H9 (cell line): ENCODE results near the gene IDH2. TPM values are rescaled to one million over a fixed set of nuclear protein-coding genes. Genes with fewer than 3 reads are reported as not detected.
A peak's percentile ranks its signal among the peaks of the same experiment; 100 is the strongest.

ENCODE experiments used
- DNase-seq: peaks from one replicate; pipeline ENCODE4 v3.0.0-alpha.2; 2017
- H2AFZ ChIP-seq: one replicate; pipeline ENCODE4 v1.6.1; 2013; ENCODE audit warnings: mild to moderate bottlenecking, low read length, control low read depth, moderate library complexity
- H2AK5ac ChIP-seq: 2 replicates; pipeline ENCODE4 v1.6.1; 2013; ENCODE audit warnings: low read length, control low read depth, mixed read lengths; ENCODE audit not compliant: insufficient read length
- H2BK120ac ChIP-seq: one replicate; pipeline ENCODE4 v1.6.1; 2013; ENCODE audit warnings: low read depth, mild to moderate bottlenecking, low read length, control low read depth, inconsistent platforms; ENCODE audit not compliant: poor library complexity, severe bottlenecking
- H2BK12ac ChIP-seq: 2 replicates; pipeline ENCODE4 v1.6.1; 2013; ENCODE audit warnings: low read length, control low read depth, mixed read lengths, low read depth; ENCODE audit not compliant: insufficient read length
- H2BK15ac ChIP-seq: 2 replicates; pipeline ENCODE4 v1.6.1; 2013; ENCODE audit warnings: low read depth, low read length, control low read depth
- H2BK20ac ChIP-seq: one replicate; pipeline ENCODE4 v1.6.1; 2013; ENCODE audit warnings: low read depth, mild to moderate bottlenecking, low read length, control low read depth, inconsistent platforms; ENCODE audit not compliant: poor library complexity, severe bottlenecking
- H2BK5ac ChIP-seq: 2 replicates; pipeline ENCODE4 v1.6.1; 2013; ENCODE audit warnings: low read length, control low read depth, mixed read lengths; ENCODE audit not compliant: insufficient read length
- H3K14ac ChIP-seq: 2 replicates; pipeline ENCODE4 v1.6.1; 2013; ENCODE audit warnings: low read length, control low read depth; ENCODE audit not compliant: insufficient read depth
- H3K18ac ChIP-seq: 2 replicates; pipeline ENCODE4 v1.6.1; 2013; ENCODE audit warnings: low read depth, mild to moderate bottlenecking, mixed read lengths, low read length, control low read depth; ENCODE audit not compliant: insufficient read length
- H3K23ac ChIP-seq: 2 replicates; pipeline ENCODE4 v1.6.1; 2013; ENCODE audit warnings: low read length, control low read depth, mixed read lengths, low read depth; ENCODE audit not compliant: insufficient read length
- H3K23me2 ChIP-seq: 2 replicates; pipeline ENCODE4 v1.6.1; 2013; ENCODE audit warnings: low read depth, mild to moderate bottlenecking, mixed read lengths, low read length, control low read depth; ENCODE audit not compliant: insufficient read length, poor library complexity, severe bottlenecking
- H3K27ac ChIP-seq: 2 replicates; pipeline ENCODE4 v1.5.1; 2013; ENCODE audit warnings: low read length, control low read depth, mixed read lengths, low read depth; ENCODE audit not compliant: insufficient read length
- H3K27me3 ChIP-seq: 2 replicates; pipeline ENCODE4 v1.6.1; 2013; ENCODE audit warnings: low read length, control low read depth, inconsistent platforms; ENCODE audit not compliant: insufficient read depth
- H3K4ac ChIP-seq: 2 replicates; pipeline ENCODE4 v1.6.1; 2013; ENCODE audit warnings: low read depth, mild to moderate bottlenecking, control low read depth, inconsistent platforms, low read length, moderate library complexity
- H3K4me1 ChIP-seq: 2 replicates; pipeline ENCODE4 v1.6.1; 2013; ENCODE audit warnings: low read length, control low read depth, inconsistent platforms; ENCODE audit not compliant: insufficient read depth
- H3K4me2 ChIP-seq: 2 replicates; pipeline ENCODE4 v1.6.1; 2013; ENCODE audit warnings: low read length, control low read depth, mixed read lengths; ENCODE audit not compliant: insufficient read length, insufficient read depth
- H3K56ac ChIP-seq: 2 replicates; pipeline ENCODE4 v1.6.1; 2013; ENCODE audit warnings: low read depth, mild to moderate bottlenecking, mixed read lengths, low read length, control low read depth; ENCODE audit not compliant: insufficient read length
- H3K79me1 ChIP-seq: 2 replicates; pipeline ENCODE4 v1.6.1; 2013; ENCODE audit warnings: low read depth, mild to moderate bottlenecking, moderate library complexity, low read length, control low read depth, inconsistent platforms; ENCODE audit not compliant: insufficient read depth, poor library complexity, severe bottlenecking
- H3K79me2 ChIP-seq: 2 replicates; pipeline ENCODE4 v1.6.1; 2013; ENCODE audit warnings: low read length, control low read depth, inconsistent platforms; ENCODE audit not compliant: insufficient read depth
- H3K9ac ChIP-seq: 2 replicates; pipeline ENCODE4 v1.6.1; 2013; ENCODE audit warnings: low read length, control low read depth, mixed read lengths; ENCODE audit not compliant: insufficient read length; ENCODE audit errors: extremely low read depth
- H3K9me3 ChIP-seq: one replicate; pipeline ENCODE4 v1.6.1; 2013; ENCODE audit warnings: low read depth, low read length, inconsistent platforms; ENCODE audit not compliant: control insufficient read depth
- H3T11ph ChIP-seq: one replicate; pipeline ENCODE4 v1.6.1; 2013; ENCODE audit warnings: mild to moderate bottlenecking, low read length, control low read depth, inconsistent platforms
- H4K20me1 ChIP-seq: one replicate; pipeline ENCODE4 v1.6.1; 2013; ENCODE audit not compliant: control insufficient read depth, insufficient read length, insufficient read depth
- H4K5ac ChIP-seq: 2 replicates; pipeline ENCODE4 v1.6.1; 2013; ENCODE audit warnings: low read depth, mild to moderate bottlenecking, mixed read lengths, low read length, control low read depth; ENCODE audit not compliant: insufficient read length
- H4K8ac ChIP-seq: replicated peaks from 2 replicates; pipeline ENCODE4 v1.6.1; 2013; ENCODE audit warnings: low read length, control low read depth, mixed read lengths, low read depth; ENCODE audit not compliant: insufficient read length
- H4K91ac ChIP-seq: 2 replicates; pipeline ENCODE4 v1.6.1; 2013; ENCODE audit warnings: low read depth, mild to moderate bottlenecking, moderate library complexity, mixed read lengths, low read length, control low read depth; ENCODE audit not compliant: insufficient read length
- H3K27ac Mint-ChIP-seq, 3 experiments: 2 replicates in 2 of 3; 3 replicates in 1 of 3; pipeline ENCODE4 v1.8.0; 2020 to 2021; ENCODE audit warnings: mixed read lengths in 3 of 3, mild to moderate bottlenecking in 1 of 3, moderate library complexity in 1 of 3
- H3K27me3 Mint-ChIP-seq: 2 replicates; pipeline ENCODE4 v1.8.0; 2021; ENCODE audit warnings: low read depth, mild to moderate bottlenecking, moderate library complexity, mixed read lengths
- H3K36me3 Mint-ChIP-seq, 3 experiments: 2 replicates in 2 of 3; 3 replicates in 1 of 3; pipeline ENCODE4 v1.8.0; 2020 to 2021; ENCODE audit warnings: low read depth in 3 of 3, mixed read lengths in 3 of 3; ENCODE audit not compliant: insufficient read depth in 1 of 3
- H3K4me1 Mint-ChIP-seq, 2 experiments: 2 replicates each; pipeline ENCODE4 v1.8.0; 2020; ENCODE audit warnings: mixed read lengths in 2 of 2
- H3K4me3 Mint-ChIP-seq, 2 experiments: 2 replicates in 1 of 2; 3 replicates in 1 of 2; pipeline ENCODE4 v1.8.0; 2020 to 2021; ENCODE audit warnings: mild to moderate bottlenecking in 2 of 2, mixed read lengths in 2 of 2, moderate library complexity in 1 of 2
- H3K9me3 Mint-ChIP-seq, 2 experiments: 2 replicates in 1 of 2; 3 replicates in 1 of 2; pipeline ENCODE4 v1.8.0; 2020; ENCODE audit warnings: mild to moderate bottlenecking in 2 of 2, mixed read lengths in 2 of 2, moderate library complexity in 1 of 2
- WGBS: extraction: QIAGEN DNeasy Blood & Tissue Kit; methylation state at CpG from one replicate; pipeline ENCODE4 v1.1.7; 2013; ENCODE audit warnings: missing lambda C conversion rate, low lambda C conversion rate, mixed read lengths; ENCODE audit not compliant: insufficient read length; ENCODE audit errors: extremely low coverage; 5-methylcytosine and 5-hydroxymethylcytosine counted together
- total RNA-seq: library from RNA; stranded (reverse); gene quantifications from 2 replicates; pipeline ENCODE4 v1.2.1, GENCODE V29; 2021
- TF ChIP-seq, protein P1 (sequence below): fragments of 200-600 bp; sonication (generic); conservative IDR thresholded peaks from 3 replicates; pipeline ENCODE4 v1.8.0; 2021; ENCODE audit warnings: antibody characterized with exemption, mild to moderate bottlenecking

IDH2 gene
- total RNA-seq, 1 experiment from 2014 or later: 57.7 TPM

DNA sequence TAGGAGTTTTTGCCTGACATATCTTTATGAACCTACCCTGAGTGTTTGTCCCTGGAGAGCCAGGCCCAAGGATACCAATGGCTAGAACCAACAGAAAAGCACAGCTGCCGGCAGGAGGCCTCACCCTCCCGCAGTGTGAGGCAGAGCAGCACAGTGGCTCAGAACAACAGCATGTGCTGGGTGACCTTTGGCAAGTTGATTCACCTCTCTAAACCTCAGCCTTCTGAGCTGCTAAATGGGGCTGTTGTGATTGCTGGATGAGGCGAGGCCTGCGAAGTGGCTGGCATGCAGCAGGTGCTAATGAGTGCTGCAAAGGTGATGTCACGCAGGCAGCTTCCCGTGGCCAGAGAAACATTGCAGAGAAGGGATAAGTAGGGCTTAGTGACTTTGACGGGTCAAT, 23.3 kb downstream of the IDH2 start:
- Histone ChIP-seq H3K18ac (no peak overlapping the region), H2BK120ac (no peak overlapping the region), H3K4me2 (no peak overlapping the region), H3T11ph (no peak overlapping the region), H4K20me1 (peaks cover 2% of the 10 kb centered on the region), H3K14ac (no peak overlapping the region), H4K5ac (no peak overlapping the region), H3K27me3 (no peaks in the 10 kb centered on the region), H2BK20ac (no peak overlapping the region), H2AK5ac (no peak overlapping the region), H3K56ac (no peak overlapping the region), H3K23ac (no peak overlapping the region), H3K79me1 (no peaks in the 10 kb centered on the region), H3K4me1 (no peaks in the 10 kb centered on the region; the same call in 1 of the 2 replicates), H2BK12ac (no peak overlapping the region), H4K91ac (no peak overlapping the region), H2AFZ (no peak overlapping the region), H3K27ac (no peak overlapping the region), H3K79me2 (no peaks in the 10 kb centered on the region), H3K9me3 (no peaks in the 10 kb centered on the region), H2BK15ac (no peak overlapping the region), H3K9ac (no peak overlapping the region), H3K4ac (no peak overlapping the region), H4K8ac (no peak overlapping the region), H2BK5ac (no peak overlapping the region), H3K23me2 (no peaks in the 10 kb centered on the region)
- DNase-seq: no peak
- H3K4me1 Mint-ChIP-seq: peaks cover 24 to 33% of the 10 kb centered on the region in 2 experiments
- H3K9me3 Mint-ChIP-seq: no peaks in the 10 kb centered on the region
- peaks cover 2 to 20% (median 18%) of the 10 kb centered on the region in 3 experiments; a peak in 3 of 7 replicates for H3K36me3 Mint-ChIP-seq
- no CpG with 5 or more reads among the region's 7 CpGs for WGBS
- H3K4me3 Mint-ChIP-seq: no peak overlapping the region; a peak in 1 of 5 replicates
- TF ChIP-seq, protein P1, sequence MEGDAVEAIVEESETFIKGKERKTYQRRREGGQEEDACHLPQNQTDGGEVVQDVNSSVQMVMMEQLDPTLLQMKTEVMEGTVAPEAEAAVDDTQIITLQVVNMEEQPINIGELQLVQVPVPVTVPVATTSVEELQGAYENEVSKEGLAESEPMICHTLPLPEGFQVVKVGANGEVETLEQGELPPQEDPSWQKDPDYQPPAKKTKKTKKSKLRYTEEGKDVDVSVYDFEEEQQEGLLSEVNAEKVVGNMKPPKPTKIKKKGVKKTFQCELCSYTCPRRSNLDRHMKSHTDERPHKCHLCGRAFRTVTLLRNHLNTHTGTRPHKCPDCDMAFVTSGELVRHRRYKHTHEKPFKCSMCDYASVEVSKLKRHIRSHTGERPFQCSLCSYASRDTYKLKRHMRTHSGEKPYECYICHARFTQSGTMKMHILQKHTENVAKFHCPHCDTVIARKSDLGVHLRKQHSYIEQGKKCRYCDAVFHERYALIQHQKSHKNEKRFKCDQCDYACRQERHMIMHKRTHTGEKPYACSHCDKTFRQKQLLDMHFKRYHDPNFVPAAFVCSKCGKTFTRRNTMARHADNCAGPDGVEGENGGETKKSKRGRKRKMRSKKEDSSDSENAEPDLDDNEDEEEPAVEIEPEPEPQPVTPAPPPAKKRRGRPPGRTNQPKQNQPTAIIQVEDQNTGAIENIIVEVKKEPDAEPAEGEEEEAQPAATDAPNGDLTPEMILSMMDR: no peak
- H3K27ac Mint-ChIP-seq: peak overlapping the region in 1 of 3 experiments; percentile 27; a peak in 1 of 7 replicates
- H3K27me3 Mint-ChIP-seq: no peaks in the 10 kb centered on the region
